ENCODE results near the gene ECHS1.

Gene ECHS1

GRCh38 chr10:133358162-133358924 is 14.8 kb downstream of the ECHS1 start:
- DNase-seq, result no peak

- DNase-seq, result peak; percentile 91 to 96
Measured at GRCh38 chr10:133357285-133358161, 15.6 kb downstream of the ECHS1 start, which contains the start of gene FUOM. Gene FUOM, minus strand, starts transcription at chr10:133358019. Its CDS starts 12 bp downstream, at chr10:133358007.

- DNase-seq, result no peak
Measured at GRCh38 chr10:133356549-133357284, 16.4 kb downstream of the ECHS1 start.

- DNase-seq, result no peak
Measured at GRCh38 chr10:133355991-133356390, 17.2 kb downstream of the ECHS1 start.

- DNase-seq, result no peak
Measured at GRCh38 chr10:133355266-133355665, 17.9 kb downstream of the ECHS1 start.

- no peak for DNase-seq
Measured at GRCh38 chr10:133354672-133355240, 18.4 kb downstream of the ECHS1 start.

- no peak for DNase-seq
Measured at GRCh38 chr10:133353988-133354605, 19.1 kb downstream of the ECHS1 start.

- no peak for DNase-seq
Measured at GRCh38 chr10:133353202-133353959, 19.8 kb downstream of the ECHS1 start.

GRCh38 chr10:133351408-133352318 is 21.5 kb downstream of the ECHS1 start:
- DNase-seq, result no peak

GRCh38 chr10:133350950-133351329 is 22.2 kb downstream of the ECHS1 start:
- DNase-seq, result no peak

- DNase-seq, result no peak
Measured at GRCh38 chr10:133350283-133350949, 22.7 kb downstream of the ECHS1 start.

- DNase-seq, result no peak
Measured at GRCh38 chr10:133349577-133350011, 23.6 kb downstream of the ECHS1 start.

- DNase-seq, result no peak
Measured at GRCh38 chr10:133349160-133349568, 24.0 kb downstream of the ECHS1 start.

GRCh38 chr10:133347710-133348517 is 25.2 kb downstream of the ECHS1 start:
- no peak for DNase-seq

- DNase-seq, result no peak
Measured at GRCh38 chr10:133346413-133346812, 26.7 kb downstream of the ECHS1 start.

GRCh38 chr10:133344236-133344635 is 28.9 kb downstream of the ECHS1 start:
- DNase-seq, result no peak

- DNase-seq, result no peak
Measured at GRCh38 chr10:133343558-133343957, 29.6 kb downstream of the ECHS1 start.

- DNase-seq, result no peak
Measured at GRCh38 chr10:133342942-133343341, 30.2 kb downstream of the ECHS1 start.

- no peak for DNase-seq
Measured at GRCh38 chr10:133341983-133342382, 31.2 kb downstream of the ECHS1 start.

Data from inflammatory macrophage (primary cell).